HUES48 (cell line): ENCODE data around the gene TECTA.
"Not testable (repeated sequence)": the region's sequence is repeated elsewhere in the genome, so short reads cannot be mapped to it uniquely, and the experiment has no call there.

Experiments used
- H3K27ac ChIP-seq: one replicate; pipeline ENCODE4 v1.7.0; 2013; ENCODE audit warnings: low read depth, low read length, inconsistent platforms
- H3K27me3 ChIP-seq: 2 replicates; pipeline ENCODE4 v1.6.1; 2013; ENCODE audit warnings: mild to moderate bottlenecking, low read length; ENCODE audit not compliant: control insufficient read depth, insufficient read depth
- H3K36me3 ChIP-seq: 2 replicates; pipeline ENCODE4 v1.6.1; 2013; ENCODE audit warnings: low read length; ENCODE audit not compliant: control insufficient read depth, insufficient read depth
- H3K4me1 ChIP-seq: 2 replicates; pipeline ENCODE4 v1.6.1; 2013; ENCODE audit warnings: mild to moderate bottlenecking, low read length; ENCODE audit not compliant: control insufficient read depth, insufficient read depth
- H3K4me3 ChIP-seq: 2 replicates; pipeline ENCODE4 v1.5.1; 2013; ENCODE audit warnings: mild to moderate bottlenecking, low read depth, low read length
- H3K9ac ChIP-seq: 2 replicates; pipeline ENCODE4 v1.6.1; 2013; ENCODE audit warnings: mild to moderate bottlenecking, low read depth, low read length, moderate library complexity
- H3K9me3 ChIP-seq: 2 replicates; pipeline ENCODE4 v1.6.1; 2013; ENCODE audit warnings: low read length; ENCODE audit not compliant: control insufficient read depth, insufficient read depth

TECTA gene

DNA sequence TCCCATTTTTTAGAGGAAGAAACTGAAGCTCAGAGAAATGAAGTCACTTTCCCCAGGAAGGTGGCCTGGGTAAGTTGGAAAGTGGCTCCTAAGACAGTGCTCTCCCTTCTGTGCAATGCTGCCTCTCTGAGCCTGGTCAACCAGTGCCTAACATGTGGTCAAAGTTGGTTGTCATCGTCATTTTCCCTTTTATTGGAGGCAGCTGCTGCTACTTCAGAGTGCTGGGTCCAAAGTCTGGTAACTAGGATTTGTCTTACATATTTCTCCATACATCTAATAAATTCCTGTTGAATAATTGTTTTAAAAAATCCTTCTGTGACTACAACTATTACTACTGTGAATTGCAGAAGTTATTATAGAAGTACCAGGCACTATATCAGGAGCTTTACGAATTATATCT lies 48.1 kb downstream of the TECTA start:
- Histone ChIP-seq H3K9me3 (no peaks in the 10 kb centered on the region), H3K9ac (no peak overlapping the region), H3K4me1 (no peaks in the 10 kb centered on the region), H3K27me3 (no peaks in the 10 kb centered on the region), H3K4me3 (no peak overlapping the region), H3K27ac (no peak overlapping the region), H3K36me3 (no peaks in the 10 kb centered on the region)

GRCh38 chr11:121151207-121151688 lies 50.2 kb downstream of the TECTA start:
- H3K36me3 ChIP-seq, result no peaks in the 10 kb centered on the region
- no peak overlapping the region for H3K9ac ChIP-seq
- 0 out of 2 replicates have a peak, but pooled peaks cover 7% of the 10 kb centered on the region for H3K4me1 ChIP-seq
- no peak overlapping the region for H3K27ac ChIP-seq
- H3K27me3 ChIP-seq, result no peaks in the 10 kb centered on the region
- H3K4me3 ChIP-seq, result no peak overlapping the region
- no peaks in the 10 kb centered on the region for H3K9me3 ChIP-seq

DNA sequence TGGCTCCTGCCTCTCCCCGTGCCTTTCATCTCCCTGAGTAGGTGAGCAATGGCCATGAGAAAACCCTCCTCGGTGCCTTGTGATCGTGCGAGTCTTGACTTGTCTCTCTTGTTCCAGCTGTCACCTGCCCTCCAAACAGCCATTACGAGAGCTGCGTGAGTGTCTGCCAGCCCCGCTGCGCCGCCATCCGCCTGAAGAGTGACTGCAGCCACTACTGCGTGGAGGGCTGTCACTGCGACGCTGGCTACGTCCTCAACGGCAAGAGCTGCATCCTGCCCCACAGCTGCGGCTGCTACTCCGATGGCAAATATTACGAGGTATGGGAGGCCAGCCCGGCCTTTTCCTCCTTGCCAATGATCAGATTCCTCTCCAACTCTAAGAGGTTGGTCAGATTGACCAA lies 51.7 kb downstream of the TECTA start:
- Histone ChIP-seq H3K4me3 (no peak overlapping the region), H3K27ac (no peak overlapping the region), H3K36me3 (no peaks in the 10 kb centered on the region), H3K9me3 (no peaks in the 10 kb centered on the region), H3K9ac (no peak overlapping the region), H3K27me3 (no peaks in the 10 kb centered on the region), H3K4me1 (0 out of 2 replicates have a peak, but pooled peaks cover 7% of the 10 kb centered on the region)

GRCh38 chr11:121153472-121153871 lies 52.4 kb downstream of the TECTA start:
- Histone ChIP-seq H3K27me3 (no peaks in the 10 kb centered on the region), H3K9me3 (no peaks in the 10 kb centered on the region), H3K36me3 (no peaks in the 10 kb centered on the region), H3K27ac (no peak overlapping the region), H3K4me3 (no peak overlapping the region), H3K9ac (no peak overlapping the region), H3K4me1 (0 out of 2 replicates have a peak, but pooled peaks cover 7% of the 10 kb centered on the region)

- H3K27ac ChIP-seq, result no peak overlapping the region
- 0 out of 2 replicates have a peak, but pooled peaks cover 7% of the 10 kb centered on the region for H3K4me1 ChIP-seq
- no peaks in the 10 kb centered on the region for H3K9me3 ChIP-seq
- H3K36me3 ChIP-seq, result no peaks in the 10 kb centered on the region
- H3K27me3 ChIP-seq, result no peaks in the 10 kb centered on the region
- no peak overlapping the region for H3K4me3 ChIP-seq
- H3K9ac ChIP-seq, result no peak overlapping the region
These were observed 53.7 kb downstream of the TECTA start for GRCh38 chr11:121154486-121155314.

DNA sequence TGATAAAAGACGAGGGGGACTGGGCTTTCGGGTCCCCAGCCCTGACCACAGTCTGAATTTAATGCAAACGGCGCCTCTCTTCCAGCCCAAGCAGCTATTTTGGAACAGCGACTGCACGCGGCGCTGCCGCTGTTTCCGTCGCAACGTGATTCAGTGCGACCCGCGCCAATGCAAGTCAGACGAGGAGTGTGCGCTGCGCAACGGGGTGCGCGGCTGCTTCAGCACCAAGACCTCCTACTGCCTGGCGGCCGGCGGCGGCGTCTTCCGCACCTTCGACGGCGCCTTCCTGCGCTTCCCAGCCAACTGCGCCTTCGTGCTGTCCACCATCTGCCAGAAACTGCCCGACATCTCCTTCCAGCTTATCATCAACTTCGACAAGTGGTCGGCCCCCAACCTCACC lies 56.7 kb downstream of the TECTA start:
- no peaks in the 10 kb centered on the region for H3K36me3 ChIP-seq
- no peak overlapping the region for H3K9ac ChIP-seq
- no peaks in the 10 kb centered on the region for H3K9me3 ChIP-seq
- H3K4me3 ChIP-seq, result no peak overlapping the region
- 0 out of 2 replicates have a peak, but pooled peaks cover 7% of the 10 kb centered on the region for H3K4me1 ChIP-seq
- H3K27ac ChIP-seq, result no peak overlapping the region
- no peaks in the 10 kb centered on the region for H3K27me3 ChIP-seq

GRCh38 chr11:121159741-121160140 lies 58.7 kb downstream of the TECTA start:
- Histone ChIP-seq H3K9me3 (no peaks in the 10 kb centered on the region), H3K4me1 (0 out of 2 replicates have a peak, but pooled peaks cover 3% of the 10 kb centered on the region), H3K36me3 (no peaks in the 10 kb centered on the region), H3K9ac (no peak overlapping the region), H3K4me3 (no peak overlapping the region), H3K27me3 (no peaks in the 10 kb centered on the region), H3K27ac (no peak overlapping the region)

- H3K9me3 ChIP-seq, result no peaks in the 10 kb centered on the region
- H3K4me3 ChIP-seq, result no peak overlapping the region
- no peaks in the 10 kb centered on the region for H3K36me3 ChIP-seq
- H3K27me3 ChIP-seq, result no peaks in the 10 kb centered on the region
- H3K9ac ChIP-seq, result no peak overlapping the region
- peaks cover 14% of the 10 kb centered on the region; the same call in 1 of the 2 replicates for H3K4me1 ChIP-seq
- no peak overlapping the region for H3K27ac ChIP-seq
These were observed 60.4 kb downstream of the TECTA start for GRCh38 chr11:121161349-121161917.

DNA sequence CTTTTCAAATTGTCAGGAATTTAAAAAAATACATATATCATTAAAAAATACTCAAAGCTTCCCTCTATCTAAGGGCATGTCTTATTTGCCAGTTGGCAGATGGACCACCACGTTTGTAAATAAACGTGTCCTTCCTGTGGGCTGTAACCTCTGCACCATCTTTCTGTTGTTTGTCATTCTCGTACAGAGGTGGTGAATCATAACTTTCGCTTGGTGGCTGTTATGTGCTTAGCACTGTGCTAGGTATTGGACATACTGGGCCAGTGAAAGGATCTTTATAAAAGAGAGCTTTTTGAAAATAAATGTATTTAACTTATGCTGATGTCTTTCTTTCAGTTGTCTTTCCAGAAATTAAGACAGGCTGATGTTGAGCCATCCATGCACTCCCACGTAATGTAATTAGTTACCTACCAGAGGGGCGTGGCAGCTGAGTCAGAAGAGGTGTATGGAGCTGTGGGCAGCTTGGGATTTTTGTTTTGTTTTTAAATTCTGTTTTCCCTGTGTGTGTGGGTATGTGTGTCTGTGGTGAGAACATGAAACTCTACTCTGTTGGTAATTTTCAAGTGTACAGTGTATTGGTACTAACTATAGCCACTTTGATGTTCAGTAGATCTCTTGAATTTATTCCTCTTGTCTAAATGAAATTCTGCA lies 62.7 kb downstream of the TECTA start:
- Histone ChIP-seq H3K36me3 (no peaks in the 10 kb centered on the region), H3K27ac (no peak overlapping the region), H3K9me3 (no peaks in the 10 kb centered on the region), H3K9ac (no peak overlapping the region), H3K27me3 (no peaks in the 10 kb centered on the region), H3K4me3 (no peak overlapping the region), H3K4me1 (peaks cover 25% of the 10 kb centered on the region)

- H3K9me3 ChIP-seq, result peaks cover 15% of the 10 kb centered on the region; the same call in 1 of the 2 replicates
- H3K9ac ChIP-seq, H3K4me3 ChIP-seq, H3K27ac ChIP-seq, H3K4me1 ChIP-seq, H3K27me3 ChIP-seq, H3K36me3 ChIP-seq: not testable (repeated sequence)
These were observed 76.6 kb downstream of the TECTA start for GRCh38 chr11:121177629-121178028.

- Histone ChIP-seq H3K4me1 (no peaks in the 10 kb centered on the region), H3K4me3 (no peak overlapping the region), H3K27me3 (no peaks in the 10 kb centered on the region), H3K9ac (no peak overlapping the region), H3K36me3 (no peaks in the 10 kb centered on the region), H3K9me3 (peaks cover 15% of the 10 kb centered on the region; the same call in 1 of the 2 replicates), H3K27ac (no peak overlapping the region)
These were observed 78.3 kb downstream of the TECTA start for GRCh38 chr11:121179306-121179705.
